Tibial artery (tissue), 4 donors: ENCODE data around the gene SORCS1.
"Not testable (repeated sequence)": the region's sequence is repeated elsewhere in the genome, so short reads cannot be mapped to it uniquely, and the experiment has no call there.

Source experiments
- DNase-seq, 2 donors: peaks; one replicate each; pipeline ENCODE4 v3.0.0-alpha.2; 2019
- H3K27ac ChIP-seq, 2 donors: fragments of 200-600 bp; sonication (generic) in 1 of 2; 1 replicate in 1 of 2; 2 replicates in 1 of 2; pipeline ENCODE4 v1.5.1; 2018 to 2019; ENCODE audit warnings: mild to moderate bottlenecking in 1 of 2
- H3K27me3 ChIP-seq, 2 donors: fragments of 200-600 bp; sonication (generic) in 1 of 2; one replicate each; pipeline versions ENCODE4 v1.5.1 to v1.6.0; 2016 to 2019
- H3K36me3 ChIP-seq, 3 donors: fragments of 200-600 bp; sonication (generic) in 2 of 3; one replicate each; pipeline ENCODE4 v1.5.1; 2016 to 2019; ENCODE audit warnings: mild to moderate bottlenecking in 2 of 3
- H3K4me1 ChIP-seq, 4 donors: fragments of 200-600 bp; sonication (generic) in 2 of 4; 1 replicate in 3 of 4; 2 replicates in 1 of 4; pipeline ENCODE4 v1.5.1; 2016 to 2019
- H3K4me3 ChIP-seq, 2 donors: fragments of 200-600 bp; sonication (generic) in 1 of 2; 1 replicate in 1 of 2; 2 replicates in 1 of 2; pipeline ENCODE4 v1.5.1; 2018 to 2019; ENCODE audit warnings: mild to moderate bottlenecking in 2 of 2
- H3K9me3 ChIP-seq, 3 donors: fragments of 200-600 bp; sonication (generic) in 1 of 3; one replicate each; pipeline ENCODE4 v1.5.1; 2016 to 2019
- intact Hi-C: fragments of 100-400 bp; cut with DNase I; formaldehyde crosslinking; loops from one replicate; pipeline ENCODE4 v1.15.0; 2023; ENCODE audit warnings: low total_unique reads
- TF ChIP-seq, protein P1 (sequence below), 2 experiments: fragments of 200-600 bp in 1 of 2; fragments of 450-650 bp in 1 of 2; IDR thresholded peaks; one replicate each; pipeline ENCODE4 v1.5.1; 2017 to 2019; ENCODE audit warnings: antibody characterized with exemption in 2 of 2, mild to moderate bottlenecking in 1 of 2, moderate library complexity in 1 of 2

The SORCS1 gene

GRCh38 chr10:107028236-107028635, 136.3 kb downstream of the SORCS1 start:
- no peaks in the 10 kb centered on the region for H3K36me3 ChIP-seq
- no peaks in the 10 kb centered on the region for H3K27me3 ChIP-seq
- no peaks in the 10 kb centered on the region for H3K4me1 ChIP-seq
- TF ChIP-seq, protein P1, sequence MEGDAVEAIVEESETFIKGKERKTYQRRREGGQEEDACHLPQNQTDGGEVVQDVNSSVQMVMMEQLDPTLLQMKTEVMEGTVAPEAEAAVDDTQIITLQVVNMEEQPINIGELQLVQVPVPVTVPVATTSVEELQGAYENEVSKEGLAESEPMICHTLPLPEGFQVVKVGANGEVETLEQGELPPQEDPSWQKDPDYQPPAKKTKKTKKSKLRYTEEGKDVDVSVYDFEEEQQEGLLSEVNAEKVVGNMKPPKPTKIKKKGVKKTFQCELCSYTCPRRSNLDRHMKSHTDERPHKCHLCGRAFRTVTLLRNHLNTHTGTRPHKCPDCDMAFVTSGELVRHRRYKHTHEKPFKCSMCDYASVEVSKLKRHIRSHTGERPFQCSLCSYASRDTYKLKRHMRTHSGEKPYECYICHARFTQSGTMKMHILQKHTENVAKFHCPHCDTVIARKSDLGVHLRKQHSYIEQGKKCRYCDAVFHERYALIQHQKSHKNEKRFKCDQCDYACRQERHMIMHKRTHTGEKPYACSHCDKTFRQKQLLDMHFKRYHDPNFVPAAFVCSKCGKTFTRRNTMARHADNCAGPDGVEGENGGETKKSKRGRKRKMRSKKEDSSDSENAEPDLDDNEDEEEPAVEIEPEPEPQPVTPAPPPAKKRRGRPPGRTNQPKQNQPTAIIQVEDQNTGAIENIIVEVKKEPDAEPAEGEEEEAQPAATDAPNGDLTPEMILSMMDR (IDR thresholded peaks at IDR 0.05), result no peak
- intact Hi-C loops, result no loop called here
- DNase-seq, result no peak
- H3K9me3 ChIP-seq, result no peaks in the 10 kb centered on the region
- no peak overlapping the region for H3K4me3 ChIP-seq
- H3K27ac ChIP-seq, result no peak overlapping the region

DNA sequence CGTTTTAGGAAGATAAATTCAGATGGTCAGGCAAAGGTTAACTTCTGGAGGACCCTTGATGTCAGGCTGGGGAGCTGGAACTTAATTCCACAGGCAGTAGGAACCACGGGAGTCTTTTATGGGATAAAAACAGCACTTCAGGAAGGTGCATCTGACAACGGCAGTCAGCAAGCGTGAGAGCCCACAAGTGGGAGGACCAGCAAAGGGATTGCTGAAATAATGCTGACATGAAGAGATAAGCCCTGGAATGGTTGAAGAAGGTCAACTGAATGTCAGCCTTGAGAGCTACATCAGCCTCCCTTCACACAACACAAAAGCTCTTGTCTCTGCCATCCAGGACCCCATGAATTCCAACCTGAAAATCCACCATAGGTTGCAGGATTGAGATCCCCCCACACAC, 138.8 kb downstream of the SORCS1 start:
- TF ChIP-seq, protein P1 (IDR thresholded peaks at IDR 0.05), result no peak
- Histone ChIP-seq H3K36me3 (no peaks in the 10 kb centered on the region), H3K4me1 (no peaks in the 10 kb centered on the region), H3K4me3 (no peak overlapping the region), H3K9me3 (no peaks in the 10 kb centered on the region), H3K27ac (no peak overlapping the region), H3K27me3 (no peaks in the 10 kb centered on the region)
- no peak for DNase-seq
- intact Hi-C loops, result no loop called here

DNA sequence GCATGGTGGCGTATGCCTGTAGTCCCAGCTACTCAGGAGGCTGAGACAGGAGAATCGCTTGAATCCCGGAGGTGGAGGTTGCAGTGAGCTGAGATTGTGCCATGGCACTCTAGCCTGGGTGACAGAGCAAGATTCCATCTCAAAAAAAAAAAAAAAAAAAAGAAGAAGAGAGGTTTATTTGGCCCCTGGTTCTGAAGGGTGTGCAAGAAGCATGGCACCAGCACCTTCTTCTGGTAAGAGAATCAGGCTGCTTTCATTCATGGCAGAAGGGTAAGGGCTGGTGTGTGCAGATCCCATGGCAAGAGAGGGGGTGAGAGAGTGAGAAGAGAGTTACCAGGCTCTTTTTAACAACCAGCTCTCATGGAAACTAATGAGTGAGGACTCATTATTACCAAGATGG, 140.5 kb downstream of the SORCS1 start:
- H3K4me3 ChIP-seq, H3K36me3 ChIP-seq, H3K27me3 ChIP-seq, intact Hi-C loops, H3K27ac ChIP-seq, H3K9me3 ChIP-seq, H3K4me1 ChIP-seq, DNase-seq: not testable (repeated sequence)

DNA sequence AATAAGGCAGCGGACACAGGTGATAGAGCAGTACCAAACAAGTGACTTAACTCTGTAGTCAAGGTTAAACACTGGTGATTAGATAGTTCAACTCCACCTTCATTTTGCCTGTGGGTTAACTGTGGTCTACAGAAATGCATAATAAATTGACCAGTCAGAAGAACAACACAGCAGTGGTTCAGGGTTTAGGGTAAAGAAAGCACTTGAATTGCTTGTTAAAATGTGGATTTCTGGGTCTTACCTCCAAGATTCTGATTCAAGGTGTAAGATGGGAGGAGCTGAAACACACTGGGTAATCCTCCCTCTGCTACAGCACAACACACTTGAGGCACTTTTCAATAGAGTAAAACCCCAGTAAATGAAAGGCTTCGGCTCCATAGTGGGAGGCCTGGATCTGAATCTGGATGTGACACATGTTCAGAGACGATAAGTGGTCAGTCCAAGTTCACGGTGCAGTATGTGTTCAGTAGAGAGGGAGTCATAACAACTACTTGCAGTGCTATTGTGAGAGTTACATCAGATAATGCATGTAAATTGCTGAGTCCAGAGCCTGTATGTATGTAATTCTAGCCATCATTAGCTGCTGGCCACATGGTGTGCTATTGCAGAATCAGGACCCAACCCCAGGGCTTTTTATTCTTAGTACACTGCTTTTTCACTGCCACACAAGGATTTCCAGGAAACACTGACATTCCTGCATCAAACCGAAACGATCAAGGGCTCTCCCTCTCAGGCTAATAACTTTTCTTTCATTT, 141.7 kb downstream of the SORCS1 start:
- Histone ChIP-seq H3K4me1 (no peaks in the 10 kb centered on the region), H3K27me3 (no peaks in the 10 kb centered on the region), H3K4me3 (no peak overlapping the region), H3K36me3 (no peaks in the 10 kb centered on the region), H3K27ac (no peak overlapping the region), H3K9me3 (no peaks in the 10 kb centered on the region)
- intact Hi-C loops, result no loop called here
- TF ChIP-seq, protein P1 (IDR thresholded peaks at IDR 0.05), result no peak
- DNase-seq, result no peak

DNA sequence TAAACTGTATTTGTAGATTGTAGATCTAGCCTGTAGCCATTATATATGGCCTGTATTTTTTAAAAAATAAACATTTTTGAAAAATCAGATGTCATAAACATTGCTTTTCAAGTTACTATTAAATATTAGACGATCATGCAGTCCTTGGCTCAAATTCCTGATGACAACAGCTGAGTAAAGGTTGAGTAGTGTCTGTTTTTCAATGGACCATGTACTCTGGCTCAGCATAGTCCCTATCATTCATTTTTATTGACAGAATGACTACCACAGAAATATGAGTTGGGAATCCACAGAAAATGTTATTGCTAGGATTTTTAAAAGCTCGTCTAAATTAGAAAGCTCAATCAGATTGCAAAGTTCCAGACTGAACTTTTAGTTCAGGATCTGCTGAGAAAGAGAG, 145.4 kb downstream of the SORCS1 start:
- no peak overlapping the region for H3K4me3 ChIP-seq
- no peaks in the 10 kb centered on the region for H3K27me3 ChIP-seq
- no peak for DNase-seq
- intact Hi-C loops, result no loop called here
- H3K4me1 ChIP-seq, result no peaks in the 10 kb centered on the region
- no peak overlapping the region for H3K27ac ChIP-seq
- TF ChIP-seq, protein P1 (IDR thresholded peaks at IDR 0.05), result no peak
- no peaks in the 10 kb centered on the region for H3K36me3 ChIP-seq
- no peaks in the 10 kb centered on the region for H3K9me3 ChIP-seq

DNA sequence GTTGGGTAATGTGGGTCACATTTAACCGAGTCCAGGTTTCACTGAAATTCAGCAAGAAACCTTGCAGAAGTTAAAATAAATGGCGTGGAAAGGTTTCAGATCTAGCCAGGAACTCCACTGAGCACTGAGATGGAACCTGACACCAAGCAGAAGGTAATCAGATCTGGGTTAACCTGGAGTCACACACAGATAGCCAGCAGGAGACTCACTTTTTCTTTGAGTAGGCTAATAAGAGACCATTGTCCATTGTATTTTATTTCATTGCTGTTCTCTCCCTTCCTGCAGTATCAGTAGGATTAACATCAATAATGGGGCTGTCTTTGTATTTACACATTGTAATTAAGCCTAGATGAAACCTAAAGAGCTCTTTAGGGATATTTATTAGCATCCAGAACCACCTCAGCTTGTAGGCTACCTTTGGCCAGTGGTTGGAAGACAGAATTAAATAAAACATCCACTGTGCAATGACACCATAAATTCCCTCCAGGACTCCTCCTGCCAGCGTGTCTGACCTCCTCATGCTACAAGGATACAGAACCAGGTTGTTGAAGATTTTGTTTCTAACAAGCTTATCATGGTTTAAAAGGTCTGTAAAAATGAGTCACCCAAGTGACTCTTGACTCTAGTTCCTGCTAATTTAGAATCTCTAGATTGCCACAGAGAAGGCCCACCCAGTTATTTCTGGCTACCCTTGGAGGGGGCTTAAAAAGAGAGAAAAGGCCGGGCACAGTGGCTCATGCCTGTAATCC, 151.1 kb downstream of the SORCS1 start:
- no peaks in the 10 kb centered on the region for H3K4me1 ChIP-seq
- intact Hi-C loops, result no loop called here
- TF ChIP-seq, protein P1 (IDR thresholded peaks at IDR 0.05), result no peak
- DNase-seq, result no peak
- no peak overlapping the region for H3K27ac ChIP-seq
- H3K27me3 ChIP-seq, result no peaks in the 10 kb centered on the region
- H3K36me3 ChIP-seq, result no peaks in the 10 kb centered on the region
- no peaks in the 10 kb centered on the region for H3K9me3 ChIP-seq
- no peak overlapping the region for H3K4me3 ChIP-seq
